Tibial nerve (tissue), 4 donors: ENCODE data around the gene CLASP1. TPM values are rescaled to one million over a fixed set of nuclear protein-coding genes. Genes with fewer than 3 reads are reported as not detected.

Experiments
- DNase-seq, 2 donors: peaks; one replicate each; pipeline ENCODE4 v3.0.0-alpha.2; 2019; ENCODE audit warnings: low spot score in 2 of 2
- H3K27ac ChIP-seq, 4 donors: fragments of 200-600 bp; sonication (generic) in 3 of 4; one replicate each; pipeline ENCODE4 v1.5.1; 2017 to 2019; ENCODE audit warnings: mild to moderate bottlenecking in 1 of 4
- H3K27me3 ChIP-seq, 2 donors: fragments of 200-600 bp; sonication (generic) in 1 of 2; one replicate each; pipeline versions ENCODE4 v1.5.1 to v1.6.0; 2017 to 2019
- H3K36me3 ChIP-seq, 3 donors: fragments of 200-600 bp; sonication (generic); one replicate each; pipeline ENCODE4 v1.5.1; 2018 to 2019
- H3K4me1 ChIP-seq, 4 donors: fragments of 200-600 bp; sonication (generic) in 3 of 4; one replicate each; pipeline ENCODE4 v1.5.1; 2017 to 2019
- H3K4me3 ChIP-seq, 4 donors: fragments of 200-600 bp; sonication (generic) in 3 of 4; one replicate each; pipeline ENCODE4 v1.5.1; 2017 to 2019; ENCODE audit warnings: mild to moderate bottlenecking in 1 of 4, moderate library complexity in 1 of 4
- H3K9me3 ChIP-seq, 4 donors: fragments of 200-600 bp; sonication (generic) in 3 of 4; one replicate each; pipeline ENCODE4 v1.5.1; 2017 to 2019
- EP300 ChIP-seq, 2 donors: sonication (generic); formaldehyde crosslinking; IDR thresholded peaks; one replicate each; pipeline ENCODE4 v1.6.1; 2017; ENCODE audit warnings: antibody characterized with exemption in 2 of 2, mild to moderate bottlenecking in 1 of 2
- POLR2A ChIP-seq, 2 donors: fragments of 450-650 bp; IDR thresholded peaks; one replicate each; pipeline ENCODE4 v1.6.1; 2017; ENCODE audit warnings: antibody characterized with exemption in 2 of 2, mild to moderate bottlenecking in 2 of 2, moderate library complexity in 2 of 2
- WGBS, 2 donors: methylation state at CpG; one replicate each; pipeline ENCODE4 v1.1.5; 2018; 5-methylcytosine and 5-hydroxymethylcytosine counted together
- total RNA-seq, 4 donors: library from RNA; depleted of rRNA; stranded (reverse); fragments of >200 nt; gene quantifications; one replicate each; pipeline ENCODE4 v1.1.0, GENCODE V29; 2016
- TF ChIP-seq, protein P1 (sequence below), 5 experiments: fragments of 200-600 bp in 3 of 5; fragments of 450-650 bp in 2 of 5; sonication (generic) in 3 of 5; IDR thresholded peaks; one replicate each; pipeline ENCODE4 v1.5.1; 2016 to 2019; ENCODE audit warnings: antibody characterized with exemption in 5 of 5, mild to moderate bottlenecking in 3 of 5, moderate library complexity in 2 of 5

Gene CLASP1
- total RNA-seq, 4 donors from 2014 or later: 72.8 to 164 (median 88.6) TPM

GRCh38 chr2:121498731-121499130 is 150.5 kb downstream of the CLASP1 start:
- TF ChIP-seq EP300 (IDR thresholded peaks at IDR 0.05) (no peak), POLR2A (IDR thresholded peaks at IDR 0.05) (no peak)
- TF ChIP-seq, protein P1, sequence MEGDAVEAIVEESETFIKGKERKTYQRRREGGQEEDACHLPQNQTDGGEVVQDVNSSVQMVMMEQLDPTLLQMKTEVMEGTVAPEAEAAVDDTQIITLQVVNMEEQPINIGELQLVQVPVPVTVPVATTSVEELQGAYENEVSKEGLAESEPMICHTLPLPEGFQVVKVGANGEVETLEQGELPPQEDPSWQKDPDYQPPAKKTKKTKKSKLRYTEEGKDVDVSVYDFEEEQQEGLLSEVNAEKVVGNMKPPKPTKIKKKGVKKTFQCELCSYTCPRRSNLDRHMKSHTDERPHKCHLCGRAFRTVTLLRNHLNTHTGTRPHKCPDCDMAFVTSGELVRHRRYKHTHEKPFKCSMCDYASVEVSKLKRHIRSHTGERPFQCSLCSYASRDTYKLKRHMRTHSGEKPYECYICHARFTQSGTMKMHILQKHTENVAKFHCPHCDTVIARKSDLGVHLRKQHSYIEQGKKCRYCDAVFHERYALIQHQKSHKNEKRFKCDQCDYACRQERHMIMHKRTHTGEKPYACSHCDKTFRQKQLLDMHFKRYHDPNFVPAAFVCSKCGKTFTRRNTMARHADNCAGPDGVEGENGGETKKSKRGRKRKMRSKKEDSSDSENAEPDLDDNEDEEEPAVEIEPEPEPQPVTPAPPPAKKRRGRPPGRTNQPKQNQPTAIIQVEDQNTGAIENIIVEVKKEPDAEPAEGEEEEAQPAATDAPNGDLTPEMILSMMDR (IDR thresholded peaks at IDR 0.05): no peak
- H3K4me3 ChIP-seq: no peak overlapping the region
- peaks cover 0 to 21% (median 6%) of the 10 kb centered on the region in 4 donors for H3K4me1 ChIP-seq
- no peaks in the 10 kb centered on the region for H3K27me3 ChIP-seq
- peaks cover 0 to 31% (median 0%) of the 10 kb centered on the region in 3 donors for H3K36me3 ChIP-seq
- DNase-seq: no peak
- 97 to 100% methylated on average over 1 of the region's 1 CpG for WGBS, 2 donors
- no peaks in the 10 kb centered on the region for H3K9me3 ChIP-seq
- no peak overlapping the region for H3K27ac ChIP-seq

- 81 to 86% methylated on average over 3 of the region's 3 CpGs for WGBS, 2 donors
- peaks cover 0 to 39% (median 6%) of the 10 kb centered on the region in 4 donors for H3K4me1 ChIP-seq
- no peaks in the 10 kb centered on the region for H3K9me3 ChIP-seq
- DNase-seq: no peak
- no peak overlapping the region for H3K4me3 ChIP-seq
- no peaks in the 10 kb centered on the region for H3K27me3 ChIP-seq
- H3K36me3 ChIP-seq: peaks cover 0 to 26% (median 0%) of the 10 kb centered on the region in 3 donors
- no peak overlapping the region for H3K27ac ChIP-seq
- TF ChIP-seq, protein P1 (IDR thresholded peaks at IDR 0.05): no peak
- no peak for TF ChIP-seq EP300 (IDR thresholded peaks at IDR 0.05)
- no peak for TF ChIP-seq POLR2A (IDR thresholded peaks at IDR 0.05)
Observed at GRCh38 chr2:121492409-121492808, 156.9 kb downstream of the CLASP1 start.

- Histone ChIP-seq H3K4me1 (peaks cover 0 to 39% (median 6%) of the 10 kb centered on the region in 4 donors), H3K9me3 (no peaks in the 10 kb centered on the region), H3K27ac (no peak overlapping the region), H3K4me3 (no peak overlapping the region), H3K36me3 (peaks cover 0 to 24% (median 0%) of the 10 kb centered on the region in 3 donors), H3K27me3 (no peaks in the 10 kb centered on the region)
- WGBS, 2 donors: 45 to 50% methylated on average over 4 of the region's 4 CpGs
- no peak for DNase-seq
- TF ChIP-seq, protein P1 (IDR thresholded peaks at IDR 0.05): no peak
- TF ChIP-seq EP300 (IDR thresholded peaks at IDR 0.05): no peak
- no peak for TF ChIP-seq POLR2A (IDR thresholded peaks at IDR 0.05)
Observed at GRCh38 chr2:121491518-121491917, 157.7 kb downstream of the CLASP1 start.

- no peak for DNase-seq
- TF ChIP-seq POLR2A (IDR thresholded peaks at IDR 0.05) (no peak), EP300 (IDR thresholded peaks at IDR 0.05) (no peak)
- TF ChIP-seq, protein P1 (IDR thresholded peaks at IDR 0.05): no peak
- Histone ChIP-seq H3K4me3 (no peak overlapping the region), H3K27ac (no peak overlapping the region), H3K9me3 (no peaks in the 10 kb centered on the region), H3K36me3 (peaks cover 0 to 16% (median 0%) of the 10 kb centered on the region in 3 donors), H3K27me3 (no peaks in the 10 kb centered on the region), H3K4me1 (peaks cover 0 to 39% (median 6%) of the 10 kb centered on the region in 4 donors)
- 82 to 89% methylated on average over 3 of the region's 3 CpGs for WGBS, 2 donors
Observed at GRCh38 chr2:121490584-121491133, 158.6 kb downstream of the CLASP1 start.

- no peak for DNase-seq
- H3K27me3 ChIP-seq: no peaks in the 10 kb centered on the region
- peaks cover 0 to 10% (median 0%) of the 10 kb centered on the region in 3 donors for H3K36me3 ChIP-seq
- H3K9me3 ChIP-seq: no peaks in the 10 kb centered on the region
- WGBS, 2 donors: 44 to 47% methylated on average over 2 of the region's 2 CpGs
- peaks cover 0 to 42% (median 6%) of the 10 kb centered on the region in 4 donors for H3K4me1 ChIP-seq
- no peak overlapping the region for H3K27ac ChIP-seq
- no peak for TF ChIP-seq POLR2A (IDR thresholded peaks at IDR 0.05)
- TF ChIP-seq, protein P1 (IDR thresholded peaks at IDR 0.05): no peak
- no peak for TF ChIP-seq EP300 (IDR thresholded peaks at IDR 0.05)
- H3K4me3 ChIP-seq: no peak overlapping the region
Observed at GRCh38 chr2:121489911-121490583, 159.2 kb downstream of the CLASP1 start.
